ENCODE results near the gene MVB12B.

DNA sequence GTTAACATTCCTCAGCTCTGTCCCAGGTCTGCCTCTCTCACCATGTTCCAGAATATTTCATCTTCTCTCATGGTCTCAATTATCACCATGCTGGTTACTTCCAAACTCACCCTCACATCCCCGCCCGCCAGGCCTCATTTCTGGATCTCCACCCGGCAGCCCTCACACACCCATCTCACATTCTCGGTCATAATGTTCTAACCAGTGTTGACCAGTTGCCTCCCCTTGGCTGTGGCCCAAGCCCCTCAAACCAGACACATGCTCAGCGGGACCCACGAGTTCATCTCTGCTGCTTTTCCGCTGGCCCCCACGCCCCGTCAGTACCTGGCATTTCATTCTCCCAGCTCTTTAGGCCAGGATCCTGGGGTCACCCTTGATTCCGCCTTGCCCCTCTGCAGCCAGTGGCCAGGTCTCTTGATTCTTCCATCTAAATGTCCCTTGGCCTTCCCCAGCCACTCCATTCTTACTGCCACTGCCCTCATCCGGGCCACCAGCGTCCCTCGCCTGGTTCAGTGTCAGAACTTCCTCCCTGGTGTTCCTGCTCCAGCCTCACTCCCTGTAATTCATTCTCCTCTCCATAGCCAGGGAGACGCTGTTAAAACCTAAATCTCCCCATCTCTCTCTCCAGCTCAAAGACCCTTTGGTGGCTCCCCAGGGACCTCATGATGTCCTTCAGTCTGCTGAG is 141.7 kb downstream of the MVB12B start:
- TF ChIP-seq, protein P1, sequence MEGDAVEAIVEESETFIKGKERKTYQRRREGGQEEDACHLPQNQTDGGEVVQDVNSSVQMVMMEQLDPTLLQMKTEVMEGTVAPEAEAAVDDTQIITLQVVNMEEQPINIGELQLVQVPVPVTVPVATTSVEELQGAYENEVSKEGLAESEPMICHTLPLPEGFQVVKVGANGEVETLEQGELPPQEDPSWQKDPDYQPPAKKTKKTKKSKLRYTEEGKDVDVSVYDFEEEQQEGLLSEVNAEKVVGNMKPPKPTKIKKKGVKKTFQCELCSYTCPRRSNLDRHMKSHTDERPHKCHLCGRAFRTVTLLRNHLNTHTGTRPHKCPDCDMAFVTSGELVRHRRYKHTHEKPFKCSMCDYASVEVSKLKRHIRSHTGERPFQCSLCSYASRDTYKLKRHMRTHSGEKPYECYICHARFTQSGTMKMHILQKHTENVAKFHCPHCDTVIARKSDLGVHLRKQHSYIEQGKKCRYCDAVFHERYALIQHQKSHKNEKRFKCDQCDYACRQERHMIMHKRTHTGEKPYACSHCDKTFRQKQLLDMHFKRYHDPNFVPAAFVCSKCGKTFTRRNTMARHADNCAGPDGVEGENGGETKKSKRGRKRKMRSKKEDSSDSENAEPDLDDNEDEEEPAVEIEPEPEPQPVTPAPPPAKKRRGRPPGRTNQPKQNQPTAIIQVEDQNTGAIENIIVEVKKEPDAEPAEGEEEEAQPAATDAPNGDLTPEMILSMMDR (IDR thresholded peaks at IDR 0.05; ENCODE audit: insufficient read depth, low read length), result no peak
- TF ChIP-seq REST (IDR thresholded peaks at IDR 0.05; ENCODE audit: insufficient replicate concordance, low read depth) (no peak), POLR2AphosphoS5 (IDR thresholded peaks at IDR 0.05; ENCODE audit: low read depth) (no peak), SPI1 (IDR thresholded peaks at IDR 0.05; ENCODE audit: borderline replicate concordance, low read depth) (no peak), GABPA (IDR thresholded peaks at IDR 0.05; ENCODE audit: low read depth) (no peak)
